GM12873 (cell line): Measurements from ENCODE around the gene UFSP1.

Experiments
- CTCF ChIP-seq: IDR thresholded peaks from 2 replicates; pipeline ENCODE4 v1.5.1; 2012; ENCODE audit warnings: low read depth, mild to moderate bottlenecking, moderate library complexity, low read length, control low read depth; ENCODE audit not compliant: insufficient read depth; ENCODE audit errors: missing control alignments

Gene UFSP1

GRCh38 chr7:100895956-100896731, 6.6 kb upstream of the UFSP1 start:
- TF ChIP-seq CTCF = no peak

- TF ChIP-seq CTCF = no peak
These were observed 6.1 kb upstream of the UFSP1 start, which contains the start of gene ACHE for GRCh38 chr7:100895701-100895955. ACHE (minus strand) TSS chr7:100895888; CDS start chr7:100894232, 1,656 bp downstream.

DNA sequence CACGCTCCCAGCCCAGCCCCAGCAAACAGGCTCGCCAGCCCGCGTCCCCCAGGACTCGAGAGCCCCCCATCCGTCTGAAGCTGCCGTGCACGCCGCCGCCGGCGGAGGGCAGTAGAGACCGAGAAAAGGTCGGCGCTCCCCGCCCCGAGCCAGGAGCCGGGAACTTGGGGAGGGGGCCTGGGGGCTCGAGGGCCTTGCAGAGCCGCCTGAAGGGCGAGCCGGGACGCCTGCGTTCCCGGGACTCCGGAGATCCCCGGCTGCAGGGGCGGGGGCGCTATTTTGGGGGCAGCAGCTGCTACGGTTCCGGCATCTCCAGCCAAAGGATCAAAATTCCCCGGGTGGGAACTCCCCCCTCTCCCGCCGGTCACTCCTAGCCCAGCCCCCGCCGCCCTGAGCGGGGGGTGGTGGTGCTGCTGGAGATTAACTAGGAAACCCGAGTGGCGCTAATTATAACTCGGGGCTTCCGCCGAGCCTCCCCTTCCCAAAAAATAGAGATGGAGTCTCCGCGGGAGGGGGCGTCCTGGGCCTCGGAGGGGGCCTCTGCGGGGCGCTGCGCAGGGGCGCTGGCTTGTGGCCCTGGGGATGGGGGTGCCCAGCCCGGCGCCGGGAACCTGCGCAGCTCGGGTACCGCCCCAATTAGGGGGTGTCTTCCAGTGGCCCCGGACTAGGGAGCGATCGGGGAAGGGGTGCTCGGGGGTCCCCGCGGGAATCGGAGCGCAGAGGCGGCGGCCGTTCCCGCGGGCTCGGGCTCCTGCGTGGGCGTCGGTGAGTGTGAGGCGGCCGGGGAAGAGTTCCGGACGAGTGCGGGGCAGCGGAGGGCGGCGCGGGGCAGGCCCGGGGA, 5.6 kb upstream of the UFSP1 start:
- TF ChIP-seq CTCF = peak; percentile 75

- no peak for TF ChIP-seq CTCF
These were observed 4.6 kb upstream of the UFSP1 start for GRCh38 chr7:100893910-100894721.

GRCh38 chr7:100893318-100893895, 3.9 kb upstream of the UFSP1 start:
- TF ChIP-seq CTCF = no peak

DNA sequence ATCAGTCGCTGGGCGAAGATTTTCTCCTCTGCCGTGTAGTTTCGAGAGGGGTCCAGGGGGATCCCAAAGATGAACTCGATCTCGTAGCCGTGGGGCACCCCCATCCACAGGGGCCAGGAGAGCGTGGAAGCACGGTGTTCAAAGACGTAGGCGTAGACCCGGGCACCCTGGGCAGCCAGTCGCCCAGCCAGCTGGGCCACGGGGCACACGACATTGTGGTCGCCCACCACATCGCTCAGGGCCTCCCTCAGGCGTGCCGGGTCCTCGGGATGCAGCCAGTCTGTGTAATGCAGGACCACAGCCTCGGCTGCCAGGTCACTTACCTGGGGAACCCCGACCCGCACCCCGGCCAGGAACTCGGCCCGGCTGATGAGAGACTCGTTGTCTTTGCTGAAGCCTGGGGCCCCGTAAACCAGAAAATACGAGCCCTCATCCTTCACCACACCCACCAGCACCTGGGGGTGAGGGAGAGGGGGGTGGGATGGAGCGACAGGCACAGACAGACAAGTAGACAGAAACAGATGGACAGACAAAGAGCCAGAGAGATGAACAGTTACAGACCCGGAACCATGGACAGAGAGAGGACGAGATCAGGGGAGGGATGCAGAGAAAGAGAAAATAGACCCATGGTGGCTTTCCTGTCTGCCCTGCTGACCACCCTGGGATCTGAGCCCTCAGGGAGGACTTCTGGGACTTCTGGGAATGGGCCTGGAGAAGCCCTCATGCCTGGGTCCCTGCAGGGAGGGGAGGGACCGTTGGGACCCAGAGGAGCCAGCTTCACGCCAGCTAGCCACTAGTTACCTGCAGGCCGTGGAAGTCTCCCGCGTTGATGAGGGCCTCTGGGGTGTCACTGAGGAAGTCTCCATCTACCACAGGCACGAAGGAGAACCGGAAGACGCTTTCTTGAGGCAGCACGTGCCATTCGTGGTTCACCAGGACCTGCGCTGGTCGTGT, 3.1 kb upstream of the UFSP1 start:
- TF ChIP-seq CTCF = no peak
